Measurements from ENCODE around the gene TRPV2. TPM values are rescaled to one million over a fixed set of nuclear protein-coding genes. Genes with fewer than 3 reads are reported as not detected.

TRPV2 gene
- total RNA-seq, 1 experiment from 2014 or later, result 1.0 TPM

DNA sequence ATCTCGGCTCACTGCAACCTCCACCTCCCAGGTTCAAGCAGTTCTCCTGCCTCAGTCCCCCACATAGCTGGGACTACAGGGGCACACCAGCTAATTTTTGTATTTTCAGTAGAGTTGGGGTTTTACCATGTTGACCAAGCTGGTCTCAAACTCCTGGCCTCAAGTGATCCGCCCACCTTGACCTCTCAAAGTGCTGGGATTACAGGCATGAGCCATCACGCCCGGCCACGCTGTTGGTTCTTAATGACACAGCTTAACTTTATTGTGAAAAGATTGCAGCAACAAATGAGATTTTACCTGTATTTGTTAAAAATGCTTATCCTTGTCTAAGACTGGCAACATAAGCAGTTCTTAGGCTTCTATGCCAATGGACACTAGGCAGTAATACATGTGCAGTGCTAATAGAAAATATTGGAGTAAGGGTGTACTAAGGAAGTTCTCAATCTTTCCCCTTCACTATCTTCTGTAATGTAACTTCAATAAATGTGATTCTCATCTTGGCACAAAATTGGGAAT, 31.5 kb upstream of the TRPV2 start:
- Histone ChIP-seq H3K4me2 (ENCODE audit: insufficient read depth, insufficient read length, low read length) (no peak overlapping the region), H3K79me1 (ENCODE audit: insufficient read depth, low read depth, low read length, poor library complexity, severe bottlenecking) (peaks cover 3% of the 10 kb centered on the region), H3K23ac (ENCODE audit: insufficient read length, low read depth, low read length) (no peak overlapping the region), H2BK12ac (ENCODE audit: insufficient read length, low read depth, low read length) (no peak overlapping the region), H2BK120ac (ENCODE audit: low read depth, low read length, poor library complexity, severe bottlenecking) (no peak overlapping the region), H3K18ac (ENCODE audit: insufficient read length, low read depth, low read length) (no peak overlapping the region), H3K27ac (ENCODE audit: insufficient read length, low read depth, low read length) (no peak overlapping the region), H3K56ac (ENCODE audit: insufficient read length, low read depth, low read length) (no peak overlapping the region), H3K27me3 (ENCODE audit: insufficient read depth, low read length) (no peaks in the 10 kb centered on the region), H2AK5ac (ENCODE audit: insufficient read length, low read length) (no peak overlapping the region), H2BK5ac (ENCODE audit: insufficient read length, low read length) (no peak overlapping the region), H3K4ac (ENCODE audit: low read depth, low read length) (no peak overlapping the region), H3K79me2 (ENCODE audit: insufficient read depth, low read length) (peaks cover 7% of the 10 kb centered on the region; the same call in 1 of the 2 replicates), H4K20me1 (ENCODE audit: control insufficient read depth, insufficient read depth, insufficient read length) (no peaks in the 10 kb centered on the region), H3K4me1 (ENCODE audit: insufficient read depth, low read length) (no peaks in the 10 kb centered on the region), H2AFZ (ENCODE audit: low read length) (no peak overlapping the region), H2BK15ac (ENCODE audit: low read depth, low read length) (no peak overlapping the region), H4K8ac (replicated peaks; ENCODE audit: insufficient read length, low read depth, low read length) (no peak overlapping the region), H3K23me2 (ENCODE audit: insufficient read length, low read depth, low read length, poor library complexity, severe bottlenecking) (peaks cover 7% of the 10 kb centered on the region), H3T11ph (ENCODE audit: low read length) (no peak overlapping the region), H3K9me3 (ENCODE audit: control insufficient read depth, low read depth, low read length) (no peaks in the 10 kb centered on the region), H2BK20ac (ENCODE audit: low read depth, low read length, poor library complexity, severe bottlenecking) (no peak overlapping the region), H4K91ac (ENCODE audit: insufficient read length, low read depth, low read length) (no peak overlapping the region), H4K5ac (ENCODE audit: insufficient read length, low read depth, low read length) (no peak overlapping the region), H3K14ac (ENCODE audit: insufficient read depth, low read length) (no peak overlapping the region), H3K9ac (ENCODE audit: extremely low read depth, insufficient read length, low read length) (no peak overlapping the region)
- Mint-ChIP-seq H3K9me3 (peaks cover 2 to 3% of the 10 kb centered on the region in 2 experiments; a peak in 2 of 5 replicates), H3K4me1 (peaks cover 21 to 34% of the 10 kb centered on the region in 2 experiments), H3K36me3 (ENCODE audit: insufficient read depth in 1 of 3, low read depth in 3 of 3) (peaks cover 24 to 29% (median 28%) of the 10 kb centered on the region in 3 experiments; a peak in 6 of 7 replicates), H3K27ac (peak overlapping the region in 1 of 3 experiments; percentile 58; a peak in 3 of 7 replicates), H3K4me3 (peak overlapping the region; percentile 21 to 55; a peak in 4 of 5 replicates), H3K27me3 (ENCODE audit: low read depth) (no peaks in the 10 kb centered on the region)
- WGBS (ENCODE audit: extremely low coverage, insufficient read length, low lambda C conversion rate), result no CpG with 5 or more reads among the region's 5 CpGs
- DNase-seq, result no peak
- TF ChIP-seq, protein P1, sequence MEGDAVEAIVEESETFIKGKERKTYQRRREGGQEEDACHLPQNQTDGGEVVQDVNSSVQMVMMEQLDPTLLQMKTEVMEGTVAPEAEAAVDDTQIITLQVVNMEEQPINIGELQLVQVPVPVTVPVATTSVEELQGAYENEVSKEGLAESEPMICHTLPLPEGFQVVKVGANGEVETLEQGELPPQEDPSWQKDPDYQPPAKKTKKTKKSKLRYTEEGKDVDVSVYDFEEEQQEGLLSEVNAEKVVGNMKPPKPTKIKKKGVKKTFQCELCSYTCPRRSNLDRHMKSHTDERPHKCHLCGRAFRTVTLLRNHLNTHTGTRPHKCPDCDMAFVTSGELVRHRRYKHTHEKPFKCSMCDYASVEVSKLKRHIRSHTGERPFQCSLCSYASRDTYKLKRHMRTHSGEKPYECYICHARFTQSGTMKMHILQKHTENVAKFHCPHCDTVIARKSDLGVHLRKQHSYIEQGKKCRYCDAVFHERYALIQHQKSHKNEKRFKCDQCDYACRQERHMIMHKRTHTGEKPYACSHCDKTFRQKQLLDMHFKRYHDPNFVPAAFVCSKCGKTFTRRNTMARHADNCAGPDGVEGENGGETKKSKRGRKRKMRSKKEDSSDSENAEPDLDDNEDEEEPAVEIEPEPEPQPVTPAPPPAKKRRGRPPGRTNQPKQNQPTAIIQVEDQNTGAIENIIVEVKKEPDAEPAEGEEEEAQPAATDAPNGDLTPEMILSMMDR (conservative IDR thresholded peaks at IDR 0.05), result no peak
